Ovary (tissue), 9 donors: ENCODE results near the gene MARCHF3. TPM values are rescaled to one million over a fixed set of nuclear protein-coding genes. Genes with fewer than 3 reads are reported as not detected.

ENCODE experiments used
- DNase-seq, 5 donors: peaks; one replicate each; pipeline ENCODE4 v3.0.0-alpha.2; 2019 to 2020
- H3K27ac ChIP-seq, 2 donors: fragments of 200-600 bp; one replicate each; pipeline versions ENCODE4 v1.5.1 to v1.8.0; 2019 to 2022
- H3K27me3 ChIP-seq: fragments of 200-600 bp; one replicate; pipeline ENCODE4 v1.8.0; 2022
- H3K36me3 ChIP-seq: fragments of 200-600 bp; sonication (generic); one replicate; pipeline ENCODE4 v1.5.1; 2019
- H3K4me1 ChIP-seq: one replicate; pipeline ENCODE4 v1.8.1; 2013; ENCODE audit warnings: mild to moderate bottlenecking, moderate library complexity; ENCODE audit not compliant: insufficient read depth
- H3K4me3 ChIP-seq: fragments of 200-600 bp; sonication (generic); one replicate; pipeline ENCODE4 v1.5.1; 2017
- H3K9me3 ChIP-seq, 2 donors: fragments of 200-600 bp in 1 of 2; sonication (generic) in 1 of 2; one replicate each; pipeline versions ENCODE4 v1.5.1 to v1.8.1; 2013 to 2019; ENCODE audit warnings: mild to moderate bottlenecking in 1 of 2, moderate library complexity in 1 of 2
- EP300 ChIP-seq: sonication (generic); formaldehyde crosslinking; IDR thresholded peaks from one replicate; pipeline ENCODE4 v1.6.1; 2017; ENCODE audit warnings: antibody characterized with exemption
- POLR2A ChIP-seq: fragments of 450-650 bp; IDR thresholded peaks from one replicate; pipeline ENCODE4 v1.6.1; 2017; ENCODE audit warnings: antibody characterized with exemption, mild to moderate bottlenecking, moderate library complexity
- WGBS, 3 donors: extraction: QIAGEN DNeasy Blood & Tissue Kit in 1 of 3; methylation state at CpG; one replicate each; pipeline versions ENCODE4 v1.1.5 to v1.1.7; 2013 to 2017; 5-methylcytosine and 5-hydroxymethylcytosine counted together
- intact Hi-C, 4 donors: fragments of 100-400 bp; cut with DNase I; formaldehyde crosslinking; loops; one replicate each; pipeline versions ENCODE4 v1.11.0 to v1.15.1; 2022 to 2023
- polyA plus RNA-seq, 2 donors: library from polyadenylated mRNA; stranded (reverse); fragments of 200-250 nt in 1 of 2; fragments of 350-450 nt in 1 of 2; fragmentation: Illumina TruSeq in 1 of 2; extraction: RNeasy Lipid Tissue Mini Kit (QIAGEN cat#74804) in 1 of 2; gene quantifications; one replicate each; pipeline ENCODE4 v1.2.3, GENCODE V29; 2013 to 2014
- total RNA-seq, 7 donors: library from RNA; depleted of rRNA in 2 of 7; stranded (reverse); fragments of >200 nt in 2 of 7; fragmentation: NEBNext Ultra II Directional in 3 of 7; extraction: Animal tissue kit (Norgen Biotek cat#: 25700) in 3 of 7; gene quantifications; one replicate each; pipeline versions ENCODE4 v1.1.0 to v1.2.4, GENCODE V29; 2016 to 2023
- TF ChIP-seq, protein P1 (sequence below), 3 donors: fragments of 450-650 bp in 2 of 3; fragments of 200-600 bp in 1 of 3; IDR thresholded peaks; one replicate each; pipeline versions ENCODE4 v1.5.1 to v1.8.0; 2016 to 2022; ENCODE audit warnings: antibody characterized with exemption in 3 of 3, mild to moderate bottlenecking in 1 of 3
- donor health status: DM: no; HTN: no; CAD: no; lungs with moderate emphysema.
- donor health status: DM: no; HTN: no; CAD: no.
- donor health status: Bipolar disorder and iron deficiency.
- donor health status: DM: yes; HTN: yes; CAD: no.
- donor health status: DM: no; HTN: no; CAD: no.
- donor health status: DM: yes; HTN: yes; CAD: no.

Gene MARCHF3
- total and polyA plus RNA-seq, 9 donors: 2.1 to 13.8 (median 4.5) TPM

DNA sequence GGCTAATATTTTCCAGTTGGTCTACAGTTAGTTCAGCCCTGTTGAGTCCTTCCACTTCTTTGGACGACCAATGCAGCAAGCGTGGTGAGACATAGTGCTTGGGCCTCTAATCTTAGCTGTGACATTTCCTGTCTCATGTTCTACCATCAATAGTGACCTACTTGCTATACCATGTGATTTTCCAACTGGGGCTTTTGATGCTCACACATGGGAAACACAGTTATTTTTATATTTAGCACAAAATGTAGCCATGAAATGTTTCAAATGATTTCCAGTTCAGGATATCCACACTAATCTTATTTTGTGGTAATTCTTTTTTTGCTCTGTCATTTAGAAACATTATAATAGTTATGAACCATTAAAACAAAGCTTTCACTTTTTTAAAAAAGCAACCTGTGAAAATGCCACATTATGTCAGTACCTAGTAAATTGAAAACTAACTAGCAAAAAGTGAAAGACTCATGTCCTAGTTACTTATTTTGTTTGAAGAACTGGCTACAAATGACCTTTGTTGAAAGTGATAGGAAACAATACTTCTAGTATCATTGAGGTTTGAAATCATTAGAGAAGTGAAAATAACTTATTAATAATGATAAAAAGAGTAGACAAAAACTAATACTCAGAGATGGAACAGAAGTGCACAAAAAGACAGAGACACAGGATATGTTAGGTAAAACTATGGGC, 18.3 kb downstream of the MARCHF3 start:
- no peaks in the 10 kb centered on the region for H3K27me3 ChIP-seq
- WGBS, 3 donors: 86 to 95% (median 92%) methylated on average over 2 of the region's 2 CpGs
- H3K9me3 ChIP-seq: no peaks in the 10 kb centered on the region
- H3K4me3 ChIP-seq: no peak overlapping the region
- intact Hi-C loops: no loop called here
- no peaks in the 10 kb centered on the region for H3K36me3 ChIP-seq
- DNase-seq: no peak
- no peak overlapping the region for H3K27ac ChIP-seq
- H3K4me1 ChIP-seq: no peaks in the 10 kb centered on the region
- TF ChIP-seq, protein P1, sequence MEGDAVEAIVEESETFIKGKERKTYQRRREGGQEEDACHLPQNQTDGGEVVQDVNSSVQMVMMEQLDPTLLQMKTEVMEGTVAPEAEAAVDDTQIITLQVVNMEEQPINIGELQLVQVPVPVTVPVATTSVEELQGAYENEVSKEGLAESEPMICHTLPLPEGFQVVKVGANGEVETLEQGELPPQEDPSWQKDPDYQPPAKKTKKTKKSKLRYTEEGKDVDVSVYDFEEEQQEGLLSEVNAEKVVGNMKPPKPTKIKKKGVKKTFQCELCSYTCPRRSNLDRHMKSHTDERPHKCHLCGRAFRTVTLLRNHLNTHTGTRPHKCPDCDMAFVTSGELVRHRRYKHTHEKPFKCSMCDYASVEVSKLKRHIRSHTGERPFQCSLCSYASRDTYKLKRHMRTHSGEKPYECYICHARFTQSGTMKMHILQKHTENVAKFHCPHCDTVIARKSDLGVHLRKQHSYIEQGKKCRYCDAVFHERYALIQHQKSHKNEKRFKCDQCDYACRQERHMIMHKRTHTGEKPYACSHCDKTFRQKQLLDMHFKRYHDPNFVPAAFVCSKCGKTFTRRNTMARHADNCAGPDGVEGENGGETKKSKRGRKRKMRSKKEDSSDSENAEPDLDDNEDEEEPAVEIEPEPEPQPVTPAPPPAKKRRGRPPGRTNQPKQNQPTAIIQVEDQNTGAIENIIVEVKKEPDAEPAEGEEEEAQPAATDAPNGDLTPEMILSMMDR (IDR thresholded peaks at IDR 0.05): no peak
- TF ChIP-seq POLR2A (no peak), EP300 (no peak)

DNA sequence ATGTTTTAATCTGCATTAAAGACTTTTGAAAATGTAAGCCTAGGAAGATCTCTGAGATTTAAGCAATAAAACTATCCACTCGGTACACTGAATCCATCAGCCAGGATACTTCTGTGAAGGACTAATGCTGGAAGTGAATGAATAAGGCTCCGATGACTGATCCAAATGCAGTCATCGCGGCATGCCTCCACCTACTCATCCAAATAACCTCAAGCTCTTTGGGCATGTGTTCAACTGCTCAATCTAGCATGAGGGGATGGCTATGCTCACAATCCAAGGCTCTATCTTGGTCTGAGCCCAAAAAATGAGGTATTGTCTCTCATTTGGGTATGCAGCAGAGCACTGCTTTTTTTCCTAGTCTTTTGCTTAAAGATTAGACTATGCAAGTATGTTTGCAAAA, 19.2 kb downstream of the MARCHF3 start:
- no peak for TF ChIP-seq EP300
- no peak for TF ChIP-seq POLR2A
- TF ChIP-seq, protein P1 (IDR thresholded peaks at IDR 0.05): no peak
- no peaks in the 10 kb centered on the region for H3K27me3 ChIP-seq
- H3K9me3 ChIP-seq: no peaks in the 10 kb centered on the region
- H3K27ac ChIP-seq: no peak overlapping the region
- H3K4me1 ChIP-seq: no peaks in the 10 kb centered on the region
- 68 to 94% (median 77%) methylated on average over 4 of the region's 4 CpGs for WGBS, 3 donors
- DNase-seq: no peak
- H3K36me3 ChIP-seq: no peaks in the 10 kb centered on the region
- H3K4me3 ChIP-seq: no peak overlapping the region
- intact Hi-C loops: no loop called here

DNA sequence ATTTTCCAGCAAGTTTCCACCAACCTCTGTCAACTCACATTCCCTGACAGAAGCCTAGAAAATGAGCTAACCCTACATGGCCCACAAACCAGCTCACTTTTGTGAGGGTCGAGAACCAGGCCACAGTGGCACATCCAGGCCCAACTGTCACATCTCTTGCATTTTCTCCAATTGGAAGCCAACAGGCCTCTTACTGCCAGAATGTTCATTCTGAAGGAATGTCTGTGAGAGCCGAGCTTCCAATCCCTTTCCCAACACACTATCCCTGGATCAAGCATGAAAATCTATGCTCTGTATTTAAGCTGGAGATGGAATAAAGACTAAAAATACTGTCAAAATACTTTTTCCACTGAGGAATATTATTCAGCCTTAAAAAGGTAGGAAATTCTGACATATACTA, 20.0 kb downstream of the MARCHF3 start:
- no peaks in the 10 kb centered on the region for H3K27me3 ChIP-seq
- H3K9me3 ChIP-seq: no peaks in the 10 kb centered on the region
- no peak for TF ChIP-seq POLR2A
- TF ChIP-seq, protein P1 (IDR thresholded peaks at IDR 0.05): no peak
- DNase-seq: no peak
- H3K4me3 ChIP-seq: no peak overlapping the region
- intact Hi-C loops: no loop called here
- H3K4me1 ChIP-seq: no peaks in the 10 kb centered on the region
- H3K36me3 ChIP-seq: no peaks in the 10 kb centered on the region
- H3K27ac ChIP-seq: no peak overlapping the region
- 80 to 95% (median 92%) methylated on average over 2 of the region's 2 CpGs for WGBS, 3 donors

DNA sequence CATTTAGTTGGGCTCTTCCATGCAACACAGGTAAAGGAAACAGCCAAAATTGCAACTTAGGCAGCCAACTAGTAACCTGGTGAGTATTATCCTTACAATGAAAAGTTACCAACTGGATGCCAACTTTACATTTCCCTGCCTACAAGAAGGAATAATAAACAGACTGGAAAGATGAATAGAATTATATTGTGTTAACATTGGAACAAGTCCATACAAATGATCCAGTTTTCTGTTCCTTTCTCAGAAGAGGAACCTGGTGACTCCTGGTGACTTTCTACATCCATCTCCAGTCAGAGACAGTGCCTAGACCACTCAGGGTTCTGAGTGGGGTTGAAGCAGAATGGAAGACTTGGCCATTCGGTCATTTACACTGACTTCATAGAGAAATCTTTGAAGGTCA, 20.6 kb downstream of the MARCHF3 start:
- 90 to 100% (median 93%) methylated on average over 1 of the region's 1 CpG for WGBS, 3 donors
- no peak for DNase-seq
- H3K4me1 ChIP-seq: no peaks in the 10 kb centered on the region
- H3K36me3 ChIP-seq: no peaks in the 10 kb centered on the region
- no peaks in the 10 kb centered on the region for H3K9me3 ChIP-seq
- H3K27me3 ChIP-seq: no peaks in the 10 kb centered on the region
- intact Hi-C loops: no loop called here
- TF ChIP-seq EP300 (no peak), POLR2A (no peak)
- TF ChIP-seq, protein P1 (IDR thresholded peaks at IDR 0.05): no peak
- H3K4me3 ChIP-seq: no peak overlapping the region
- no peak overlapping the region for H3K27ac ChIP-seq
